PC-9 (cell line): ENCODE data around the gene SOAT2.

Experiments
- CTCF ChIP-seq: fragments of 200-600 bp; sonication (generic); conservative IDR thresholded peaks from 2 replicates; pipeline ENCODE4 v1.6.1; 2017; ENCODE audit warnings: mixed run types, antibody characterized with exemption, mild to moderate bottlenecking, moderate library complexity
- EZH2 ChIP-seq: fragments of 200-600 bp; sonication (generic); IDR thresholded peaks from 2 replicates; pipeline ENCODE4 v1.8.0; 2017; ENCODE audit warnings: antibody characterized with exemption, low read depth

- TF ChIP-seq CTCF (no peak), EZH2 (no peak)
These were observed 34.3 kb upstream of the SOAT2 start for GRCh38 chr12:53068811-53069585.
